RKO (cell line): ENCODE data around the gene TSC2.

Source experiments
- DNase-seq: peaks from one replicate; pipeline ENCODE4 v3.0.0-alpha.2; 2016; ENCODE audit warnings: low spot score

TSC2 gene

GRCh38 chr16:2047330-2048115 lies at the start of gene TSC2, which contains the start of gene NTHL1:
TSS of gene TSC2 (plus strand) at chr16:2047985. CDS start at chr16:2048616, 631 bp downstream.
TSS of gene NTHL1 (minus strand) at chr16:2047834. CDS start at chr16:2047823, 11 bp downstream.
- peak; percentile 97 for DNase-seq

DNA sequence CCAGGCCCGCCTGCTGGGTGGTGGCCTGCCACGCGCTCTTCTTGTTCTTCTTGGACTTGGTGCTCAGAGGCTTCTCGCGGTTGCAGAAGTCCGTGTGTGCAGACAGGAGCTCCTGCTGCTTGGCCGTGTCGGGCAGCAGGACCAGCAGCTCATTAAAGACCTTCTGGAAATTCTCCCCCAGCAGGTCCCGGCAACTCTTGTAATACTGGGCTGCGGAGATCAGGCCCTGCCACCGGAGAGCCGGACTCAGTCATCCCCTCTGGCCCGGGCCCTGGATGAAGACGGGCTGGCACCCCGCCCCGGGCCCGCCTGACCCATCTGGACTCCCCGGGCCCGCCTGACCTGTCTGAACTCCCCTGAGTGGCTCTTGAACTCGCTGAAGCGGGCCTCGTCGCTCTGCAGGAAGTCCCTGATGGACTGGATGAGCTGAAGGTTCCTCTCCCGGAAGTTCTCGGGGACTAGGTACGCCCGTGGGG lies 49.4 kb upstream of the TSC2 start:
- no peak for DNase-seq

- DNase-seq, result no peak
Measured at GRCh38 chr16:1998852-1999801, 48.7 kb upstream of the TSC2 start.

DNA sequence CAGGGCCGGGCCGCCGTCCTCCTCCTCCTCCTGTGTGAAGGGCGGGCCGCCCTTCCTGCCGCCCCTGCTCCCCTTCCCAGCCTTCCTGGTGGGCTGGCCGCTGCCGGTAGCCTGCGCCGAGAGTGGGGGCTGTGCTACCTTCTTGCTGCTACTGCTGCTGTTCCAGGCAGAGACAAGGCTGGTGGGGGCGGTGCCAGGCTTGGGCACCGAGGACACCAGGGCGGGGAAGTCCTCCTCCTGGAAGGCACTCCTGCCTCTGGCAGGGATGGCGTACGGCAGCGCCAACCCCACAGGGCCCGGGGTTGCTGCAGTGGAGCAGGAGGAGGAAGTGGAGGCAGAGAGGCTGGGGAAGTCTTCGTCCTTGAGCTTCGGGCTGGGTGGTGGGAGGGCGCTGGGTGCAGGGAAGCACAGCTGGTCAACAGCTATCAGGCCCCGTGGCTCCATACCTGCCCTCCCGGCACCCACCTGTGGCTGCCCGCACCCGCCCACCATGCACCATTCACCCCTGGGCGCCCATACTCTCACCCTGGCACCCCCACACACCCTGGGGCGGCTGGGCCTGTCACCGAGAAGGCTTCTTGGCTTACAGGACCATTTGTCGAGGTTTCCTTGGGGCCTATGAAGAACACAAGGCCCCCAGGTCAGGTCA lies 47.8 kb upstream of the TSC2 start:
- no peak for DNase-seq

GRCh38 chr16:2001035-2001434 lies 46.8 kb upstream of the TSC2 start:
- DNase-seq, result no peak

DNA sequence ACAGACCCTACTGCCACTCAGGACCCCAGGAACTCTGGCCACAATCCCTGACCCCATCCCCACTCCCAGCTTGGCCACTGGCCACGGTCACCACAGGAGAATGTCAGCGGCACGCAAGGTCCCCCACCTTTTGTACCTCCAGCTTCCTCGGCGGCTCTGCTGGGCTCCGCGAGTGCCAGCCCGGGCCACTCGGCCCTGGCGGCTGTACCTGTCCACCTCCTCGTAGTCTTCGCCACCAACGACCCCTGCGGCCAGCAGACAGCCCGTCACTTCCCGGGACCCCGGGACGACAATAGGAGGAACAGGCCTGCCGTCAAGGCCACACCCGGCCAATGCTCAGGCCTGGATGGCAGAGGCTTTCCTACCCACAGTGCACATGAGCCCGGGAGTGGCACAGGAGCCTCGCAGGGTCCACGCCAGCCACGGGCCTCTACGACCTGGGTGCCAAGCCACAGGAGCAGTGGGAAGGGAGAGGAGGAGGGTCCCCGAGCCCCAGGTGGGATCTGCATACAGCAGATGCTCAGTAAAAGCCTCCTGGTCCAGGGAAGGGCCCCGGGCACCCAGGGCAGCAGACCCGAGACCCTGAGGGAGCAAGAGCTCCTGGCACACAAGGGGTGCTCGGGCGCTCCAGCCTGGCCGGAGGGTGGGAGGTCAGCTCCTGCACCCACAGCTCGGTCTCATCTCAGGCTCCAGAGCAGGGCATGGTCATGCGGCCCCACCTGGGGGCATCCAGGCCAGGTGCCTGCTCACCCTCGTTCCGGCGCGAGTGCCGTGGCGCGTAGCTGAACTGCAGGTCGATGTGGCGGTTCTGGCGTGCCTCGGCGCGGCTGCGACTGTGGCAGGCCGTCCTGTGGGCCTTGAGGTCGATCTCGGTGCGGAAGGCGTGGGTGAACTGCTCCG lies 46.1 kb upstream of the TSC2 start:
- DNase-seq, result no peak

DNA sequence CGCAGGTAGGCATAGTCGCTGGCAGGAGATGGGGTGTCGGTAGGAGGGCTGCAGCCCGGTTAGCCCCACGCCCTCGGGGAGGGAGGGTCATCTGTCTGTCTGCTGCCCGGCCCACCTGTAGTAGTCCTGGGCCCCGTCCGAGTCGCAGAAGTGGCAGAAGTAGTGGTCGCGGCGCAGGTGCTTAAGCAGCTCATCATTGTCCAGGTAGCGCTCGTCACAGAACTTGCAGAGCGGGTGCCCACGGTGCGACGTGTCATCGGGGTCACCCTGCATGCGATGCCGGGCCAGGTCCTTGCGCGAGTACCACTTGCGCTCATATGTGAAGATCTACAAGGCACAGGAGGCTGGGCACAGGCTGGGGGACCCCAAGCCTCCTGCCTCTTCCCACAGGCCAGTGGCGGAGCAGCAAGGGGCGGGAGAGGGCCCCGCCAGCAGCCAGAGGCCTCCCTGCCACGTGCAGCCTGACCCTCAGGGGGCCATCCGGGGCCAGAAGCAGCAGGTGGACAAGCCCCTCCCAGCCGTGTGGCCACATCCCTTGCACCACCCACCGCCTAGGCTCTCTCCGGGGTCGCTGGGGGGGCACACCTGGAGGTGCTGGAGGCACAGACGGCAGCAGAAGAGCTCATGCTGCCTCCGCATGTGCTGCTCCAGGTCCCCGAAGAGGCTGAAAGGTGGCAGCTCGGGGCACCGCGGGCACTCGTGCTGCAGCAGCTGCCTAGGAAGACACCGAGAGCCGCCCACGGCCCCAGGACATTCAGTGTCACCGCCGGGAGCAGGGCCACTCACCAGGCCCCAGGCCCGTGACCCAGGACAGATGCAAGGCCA lies 45.2 kb upstream of the TSC2 start:
- DNase-seq, result no peak

- DNase-seq, result no peak
Measured at GRCh38 chr16:2003231-2003826, 44.5 kb upstream of the TSC2 start.

GRCh38 chr16:2003827-2004641 lies 43.8 kb upstream of the TSC2 start:
- DNase-seq, result peak; percentile 83

- no peak for DNase-seq
Measured at GRCh38 chr16:2004795-2005517, 42.8 kb upstream of the TSC2 start.

DNA sequence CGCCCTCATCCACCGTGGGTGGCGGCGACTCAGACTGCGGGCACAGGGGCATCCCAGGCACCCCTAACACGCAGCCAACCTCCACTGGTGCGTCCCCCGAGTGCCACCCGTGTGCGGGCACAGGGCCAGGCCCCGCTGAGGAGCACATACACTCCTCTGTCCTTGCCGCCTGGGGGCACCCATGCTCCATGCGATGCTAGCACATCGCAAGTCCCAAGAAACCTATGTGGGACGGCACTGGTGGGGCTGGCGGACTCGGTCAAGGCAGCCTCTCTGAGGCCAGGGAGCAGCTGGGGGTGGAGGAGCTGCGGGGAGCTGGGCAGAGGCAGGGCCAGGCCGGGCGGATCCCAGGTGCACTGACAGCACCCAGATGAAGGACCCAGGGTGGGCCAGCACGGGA lies 42.1 kb upstream of the TSC2 start:
- DNase-seq, result no peak

DNA sequence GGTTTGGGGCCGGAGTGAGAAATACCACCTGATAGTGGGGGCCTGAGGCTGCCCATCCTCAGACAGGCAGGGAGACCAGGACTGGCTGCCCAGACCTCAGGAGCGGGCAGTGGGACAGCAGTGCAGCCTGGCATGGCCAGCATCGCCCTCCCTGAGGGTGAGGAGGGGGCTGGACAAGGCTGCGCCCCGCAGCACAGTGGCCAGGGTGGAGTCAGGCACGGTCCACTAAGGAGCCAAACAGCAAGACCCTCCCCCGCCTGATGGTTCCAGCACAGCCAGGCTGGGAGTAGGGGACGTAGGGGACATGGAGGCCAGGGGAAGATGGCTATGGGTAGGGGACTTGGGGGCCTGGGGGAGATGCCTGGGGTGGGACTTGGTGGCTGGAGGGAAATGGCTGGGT lies 41.5 kb upstream of the TSC2 start:
- DNase-seq, result no peak

- no peak for DNase-seq
Measured at GRCh38 chr16:2007081-2007836, 40.5 kb upstream of the TSC2 start.

DNA sequence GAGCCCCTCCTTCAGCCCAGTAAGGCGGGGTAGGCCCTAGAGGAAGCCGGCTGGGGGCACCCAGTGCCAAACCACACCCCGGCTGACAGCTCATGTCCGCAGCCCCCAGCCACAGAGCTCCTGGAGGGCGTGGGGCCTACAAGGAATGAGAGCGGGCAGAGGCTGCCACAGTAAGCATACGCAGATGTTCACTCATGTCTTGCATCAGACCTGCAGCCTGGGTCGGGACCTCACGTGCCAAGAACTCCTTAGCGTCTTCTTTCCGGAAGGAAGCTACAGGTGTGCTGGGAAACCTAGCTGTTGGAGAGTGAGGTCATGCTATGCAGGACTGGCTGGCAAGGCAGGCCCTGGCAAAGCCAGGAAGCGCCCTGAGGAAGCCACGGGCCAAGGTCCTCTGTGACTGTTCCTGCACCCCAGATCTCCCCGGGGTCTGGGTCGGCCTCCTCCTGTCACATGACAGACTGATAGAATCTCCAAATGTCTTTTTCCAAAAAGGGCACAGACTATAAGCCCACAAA lies 39.7 kb upstream of the TSC2 start:
- DNase-seq, result peak; percentile 79

- peak; percentile 43 for DNase-seq
Measured at GRCh38 chr16:2008631-2009163, 39.1 kb upstream of the TSC2 start.

- no peak for DNase-seq
Measured at GRCh38 chr16:2009164-2009711, 38.5 kb upstream of the TSC2 start.
